SHP77 (cell line): ENCODE data around the gene HAPLN3.

ENCODE experiments used
- DNase-seq, 2 experiments: peaks; one replicate each; lab custom pipeline; 2025; lab: John Stamatoyannopoulos, UW

Gene HAPLN3

DNA sequence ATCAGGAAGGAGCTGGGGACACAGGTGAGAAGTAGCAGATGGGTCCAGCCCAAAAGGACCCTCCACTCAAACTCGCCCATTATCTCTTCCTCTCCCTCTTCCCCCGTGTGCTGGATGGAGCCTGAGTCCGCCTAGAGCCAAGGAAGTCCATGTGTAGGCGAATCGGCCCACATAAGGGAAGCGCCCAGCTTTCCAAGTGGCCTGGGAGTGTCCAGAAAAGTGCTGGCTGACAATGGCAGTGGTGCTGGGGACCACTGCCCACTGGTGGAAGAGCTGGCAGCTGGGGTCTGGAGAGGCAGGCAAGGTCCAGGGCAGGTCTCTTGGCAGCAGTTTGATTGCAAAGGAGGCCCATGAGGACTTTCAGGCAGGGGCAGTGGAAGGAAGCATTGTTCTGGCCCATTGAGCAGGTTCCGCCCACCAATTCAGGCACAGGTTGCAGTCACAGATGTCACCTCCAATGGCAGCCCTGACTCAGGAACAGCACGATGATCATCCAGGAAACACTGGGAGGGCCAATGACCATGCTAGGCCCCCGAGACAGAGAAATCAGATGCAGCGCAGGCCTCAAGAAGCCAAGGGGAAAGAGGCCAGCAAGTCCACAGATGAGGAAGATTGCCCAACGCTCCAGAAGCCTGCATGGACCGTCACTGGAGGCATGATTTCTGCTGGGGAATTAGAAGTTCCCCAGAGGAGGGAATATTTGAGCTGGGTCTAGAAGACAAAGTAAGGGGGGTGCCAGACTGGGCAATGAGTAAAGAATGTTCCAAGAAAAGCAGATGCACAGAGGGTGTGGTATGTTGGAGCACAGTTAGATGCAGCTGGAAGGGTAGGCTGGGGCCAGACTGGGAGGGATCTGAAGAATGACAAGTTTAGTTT lies 14.8 kb upstream of the HAPLN3 start:
- no peak for DNase-seq

DNA sequence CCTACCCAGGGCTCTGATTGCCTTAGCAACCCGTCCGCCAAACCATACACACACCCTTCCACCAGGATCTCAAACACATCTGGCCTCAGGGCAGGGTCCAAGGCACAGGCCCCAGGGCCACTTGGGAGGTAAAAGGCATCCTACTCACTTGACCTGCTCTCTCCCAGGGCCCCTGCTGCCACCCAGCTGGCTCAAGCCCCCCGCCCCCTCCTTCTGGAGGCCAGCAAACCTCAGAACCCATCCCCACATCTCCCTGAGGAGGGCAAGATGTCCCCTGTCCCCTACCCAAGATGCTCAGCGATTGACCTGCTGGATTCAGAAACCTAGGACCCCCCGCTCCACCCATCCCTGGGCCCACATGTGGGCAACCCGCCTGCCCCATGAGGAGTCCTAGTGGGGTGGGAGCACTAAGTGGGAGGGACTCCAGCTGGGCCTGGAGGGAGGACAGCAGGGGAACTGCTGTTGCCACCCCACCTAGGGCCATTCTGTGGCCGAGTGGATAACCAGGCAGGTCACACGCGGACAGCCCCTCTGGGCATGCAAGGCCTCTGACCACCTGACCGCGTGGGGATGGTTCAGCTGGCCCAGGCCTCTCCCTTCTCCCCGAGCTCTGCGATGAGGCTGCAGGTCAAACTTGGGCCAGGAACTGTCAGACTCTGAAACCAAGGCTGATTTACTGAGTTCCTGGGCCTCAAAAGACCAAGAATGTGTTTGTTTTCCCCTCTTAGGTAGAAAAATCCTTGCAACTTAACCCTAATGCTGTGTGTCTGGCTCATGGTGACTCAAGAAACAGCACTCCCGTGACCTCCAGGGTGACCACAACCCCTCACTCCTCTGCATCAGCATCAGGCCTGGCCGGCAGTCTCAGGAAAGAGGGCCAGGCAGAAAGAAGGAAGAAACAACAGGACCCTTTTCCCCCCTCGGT lies 13.6 kb upstream of the HAPLN3 start:
- no peak for DNase-seq

DNA sequence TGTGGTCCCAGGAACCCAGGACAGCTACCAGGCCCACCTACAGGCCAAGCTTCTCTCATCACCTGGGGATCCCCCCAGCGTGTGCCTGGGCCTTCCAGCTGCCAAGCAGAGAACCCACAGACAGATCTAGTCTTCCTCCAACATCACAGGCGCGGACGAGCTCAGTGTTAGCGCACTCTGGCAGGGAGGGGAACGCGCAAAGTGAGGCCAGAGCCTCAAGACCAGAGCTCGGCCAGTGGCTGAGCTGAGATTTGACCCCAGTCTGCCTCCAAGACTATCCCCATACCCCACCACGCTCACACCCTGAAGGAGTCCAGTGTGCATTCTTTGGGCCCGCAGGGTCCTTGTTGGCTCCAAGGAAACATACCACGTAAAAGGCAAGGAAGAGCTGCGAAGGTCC lies 12.8 kb upstream of the HAPLN3 start:
- no peak for DNase-seq

DNA sequence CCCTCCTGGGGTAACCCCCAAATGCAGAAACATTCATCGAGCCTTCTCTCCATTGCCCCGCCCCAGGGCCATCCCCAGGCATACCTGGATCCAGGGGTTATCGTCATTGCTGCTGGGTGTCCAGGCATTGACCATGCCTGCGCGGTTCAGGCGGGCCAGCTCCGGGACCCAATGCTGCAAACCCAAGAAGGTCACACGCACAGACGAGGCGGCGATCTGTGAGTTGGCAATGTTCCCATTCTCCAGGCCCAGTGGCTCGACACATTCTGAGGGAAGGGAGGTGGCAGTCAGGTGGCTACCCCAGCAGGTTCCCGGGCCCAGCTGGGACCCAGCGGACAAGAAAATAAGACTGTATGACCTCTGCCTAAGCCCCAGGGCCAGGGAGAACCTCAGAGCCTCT lies 11.8 kb upstream of the HAPLN3 start:
- DNase-seq, result no peak

DNA sequence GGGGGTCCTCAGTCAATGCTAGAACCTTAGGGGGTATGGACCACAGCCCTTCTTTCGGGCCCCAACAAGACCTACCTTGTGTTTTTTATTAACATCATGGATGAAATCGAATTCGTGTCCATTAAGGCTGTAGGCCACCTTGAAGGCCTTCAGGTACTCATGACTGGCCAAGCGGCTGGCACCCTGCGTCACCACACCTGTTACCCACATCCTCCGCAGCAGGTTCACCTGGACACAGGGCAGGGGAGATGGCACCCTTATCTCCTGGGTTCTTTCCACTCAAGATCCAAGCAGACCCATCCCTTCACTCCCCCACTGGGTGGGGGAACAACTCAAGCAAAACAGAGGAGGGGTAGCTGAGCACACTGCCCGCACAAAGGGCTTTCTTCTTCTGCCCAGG lies 11.2 kb upstream of the HAPLN3 start:
- DNase-seq, result no peak

DNA sequence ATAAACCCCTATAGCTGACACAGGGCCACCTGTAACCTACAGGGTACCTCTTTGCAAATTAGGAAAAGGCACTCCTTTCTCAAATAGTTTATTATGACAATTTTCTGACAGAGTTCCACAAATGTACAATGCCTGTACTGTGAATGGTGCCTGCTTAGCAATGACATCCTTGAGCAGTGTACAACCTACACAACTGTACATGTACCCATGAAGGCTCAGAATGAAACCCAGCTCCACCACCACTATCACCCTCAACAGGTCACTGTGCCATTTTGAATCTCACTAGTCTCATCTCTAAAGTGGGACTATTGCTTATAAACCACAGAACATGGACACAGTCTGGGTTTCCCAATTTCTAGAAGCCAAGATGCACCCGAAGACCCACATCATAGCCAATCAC lies 10.8 kb upstream of the HAPLN3 start:
- DNase-seq, result no peak

DNA sequence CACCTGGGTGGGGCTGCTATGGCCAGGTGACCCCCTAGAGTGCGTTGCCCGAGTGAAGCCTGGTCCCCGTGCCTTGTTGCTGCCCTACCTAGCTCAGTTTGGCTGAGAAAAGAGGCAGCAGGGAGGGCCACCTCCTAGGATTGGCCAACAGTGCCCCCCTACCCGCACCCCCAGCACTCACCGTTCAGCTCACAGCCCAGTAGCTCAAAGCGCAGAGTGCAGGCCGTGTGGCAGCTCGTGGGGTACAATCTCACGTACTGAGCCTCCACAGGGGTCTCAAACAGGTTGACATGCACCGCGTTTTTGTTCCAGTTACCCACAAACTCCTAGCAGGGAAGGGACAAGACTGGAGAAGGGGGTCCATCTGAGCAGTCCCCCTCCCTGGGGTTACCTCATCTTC lies 10.2 kb upstream of the HAPLN3 start:
- no peak for DNase-seq

DNA sequence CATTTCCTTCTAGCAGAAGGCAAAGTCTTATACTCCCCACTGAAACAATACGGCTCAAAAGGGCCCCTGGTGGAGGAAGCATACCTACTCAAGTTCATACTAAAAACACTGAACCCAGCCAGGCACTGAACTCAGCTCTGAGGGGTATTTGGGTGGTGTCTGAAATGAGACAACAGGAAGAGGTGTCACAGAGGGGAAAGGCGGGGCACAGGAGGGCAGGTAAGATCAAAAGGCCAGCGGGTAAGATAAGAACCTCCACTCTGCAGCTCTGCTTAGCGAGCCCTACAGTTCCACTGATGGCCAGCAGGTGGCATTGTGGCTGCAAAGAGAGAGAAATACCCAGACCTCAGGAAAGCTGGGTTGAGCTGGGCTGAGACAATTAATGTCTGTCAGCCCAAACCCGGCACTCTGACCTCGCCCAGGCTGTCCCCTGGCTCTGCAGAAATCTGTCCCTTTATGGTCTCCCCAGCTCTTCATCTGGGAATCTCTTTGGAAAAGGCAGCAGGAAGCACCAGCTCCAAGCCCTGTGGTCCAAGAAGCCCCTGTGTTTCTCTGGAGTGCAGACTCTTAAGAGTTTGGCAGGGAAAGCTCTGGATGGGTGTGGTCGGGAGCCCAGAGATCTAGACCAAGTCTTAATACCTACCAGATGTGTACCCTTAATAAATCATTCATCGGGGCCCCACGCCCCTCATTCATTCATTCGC lies 9.4 kb upstream of the HAPLN3 start:
- DNase-seq, result peak; percentile 39 to 65

DNA sequence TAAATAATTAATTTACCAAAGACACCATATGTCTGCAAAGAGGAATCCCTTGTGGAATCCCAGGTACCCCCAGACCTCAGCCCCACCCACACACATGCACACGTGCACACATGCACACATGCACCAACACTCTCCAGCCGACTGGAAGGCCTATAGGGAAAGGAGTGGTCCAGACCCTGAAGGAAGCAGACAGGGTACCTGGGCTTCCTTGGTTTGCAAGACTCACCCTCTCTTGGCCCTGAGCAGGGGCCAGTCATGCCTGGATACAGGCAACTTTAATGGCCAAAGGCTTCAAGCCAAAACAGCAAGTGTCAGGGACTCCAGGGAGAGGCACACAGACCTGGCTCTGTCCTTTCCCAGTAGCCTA lies 8.9 kb upstream of the HAPLN3 start:
- DNase-seq, result no peak

DNA sequence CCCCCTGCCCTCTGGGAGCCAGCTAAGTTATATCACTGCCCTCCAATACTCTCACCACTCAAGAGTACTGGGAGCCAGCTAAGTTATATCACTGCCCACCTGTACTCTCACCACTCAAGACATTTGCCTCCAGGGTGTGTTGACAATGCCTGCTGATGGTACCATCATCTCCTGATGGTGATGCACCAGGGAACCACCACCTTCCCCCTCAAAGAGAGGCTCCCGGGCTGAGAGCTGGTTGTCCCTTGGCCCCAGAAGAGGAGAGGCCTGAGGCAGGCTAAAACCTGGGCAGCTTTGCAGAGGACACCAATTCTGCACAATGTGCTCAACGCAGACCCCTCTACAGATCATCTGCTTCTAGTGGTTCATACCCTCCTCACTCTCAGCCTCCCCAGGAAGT lies 7.5 kb upstream of the HAPLN3 start:
- no peak for DNase-seq

DNA sequence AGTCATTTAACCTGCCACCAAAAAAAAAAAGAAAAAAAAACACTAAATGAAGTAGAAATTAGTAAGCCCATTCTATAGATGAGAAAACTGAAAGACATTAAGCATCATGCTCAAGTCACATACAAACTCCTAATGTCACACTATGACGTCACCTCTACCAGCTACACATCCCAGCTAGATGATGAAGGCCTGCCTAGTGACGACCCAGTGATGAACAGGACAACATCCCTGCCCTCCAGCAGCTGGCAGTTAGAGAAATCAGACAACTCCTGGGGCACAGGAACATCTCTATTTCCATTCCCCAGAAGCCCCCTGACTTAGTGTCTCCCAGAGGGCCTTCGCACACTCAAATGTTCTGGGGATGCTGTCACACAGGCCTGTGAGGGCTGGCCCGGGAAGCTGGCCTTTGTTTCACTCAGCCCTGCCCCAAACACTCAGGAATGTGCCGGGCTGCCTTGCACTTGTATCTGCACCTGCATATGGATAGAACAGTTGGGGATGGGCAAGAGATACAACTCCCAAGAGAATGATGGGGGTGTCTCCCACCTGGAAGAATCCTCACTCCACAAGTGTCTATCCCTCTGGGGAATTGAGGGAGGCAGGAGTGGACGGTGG lies 7.0 kb upstream of the HAPLN3 start:
- DNase-seq, result no peak

DNA sequence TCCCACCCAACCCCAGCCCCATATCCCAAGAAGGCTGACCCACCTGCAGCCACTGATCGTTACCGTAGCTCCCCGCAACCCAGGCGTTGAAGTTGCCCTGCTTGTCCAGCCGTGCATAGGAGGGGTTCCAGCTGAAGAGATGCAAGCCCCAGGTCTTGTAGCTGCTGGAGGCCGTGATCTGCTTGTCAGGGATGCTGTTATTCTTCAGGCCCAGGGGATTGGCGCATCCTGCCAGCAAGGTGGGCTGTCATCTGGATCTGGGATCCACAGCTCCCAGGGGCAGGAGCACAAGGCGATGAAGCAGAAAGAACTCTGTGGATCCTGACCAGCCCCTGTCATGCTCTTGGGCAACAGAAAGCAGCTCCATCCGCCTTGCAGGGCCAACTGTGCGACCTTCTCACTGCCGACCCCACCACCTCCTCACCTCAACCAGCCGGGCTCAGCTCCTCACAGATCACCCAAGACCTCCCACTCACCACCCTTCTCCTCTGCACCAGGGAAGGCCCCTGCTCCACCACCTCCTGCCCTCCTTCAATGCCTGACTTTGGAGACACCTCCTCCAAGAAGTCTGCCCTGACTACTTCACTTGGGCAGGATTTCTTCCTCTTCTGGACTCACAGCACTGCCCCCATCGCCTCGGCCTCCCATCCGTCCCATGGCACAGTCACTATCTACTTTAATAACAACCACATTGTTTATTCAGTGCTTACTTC lies 6.3 kb upstream of the HAPLN3 start:
- DNase-seq, result no peak

DNA sequence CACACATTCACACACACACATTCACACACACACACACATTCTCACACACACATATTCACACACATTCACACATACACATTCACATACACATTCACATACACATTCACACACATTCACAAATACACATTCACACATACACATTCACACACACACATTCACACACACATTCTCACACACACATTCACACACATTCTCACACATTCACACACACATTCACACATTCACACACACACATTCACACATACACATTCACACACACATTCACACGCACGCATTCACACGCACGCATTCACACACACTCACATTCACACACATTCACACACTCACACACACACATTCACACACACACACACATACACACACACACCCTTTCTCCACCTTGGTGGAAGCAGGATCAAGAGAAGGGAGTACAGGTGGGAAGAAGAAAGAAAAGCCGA lies 5.7 kb upstream of the HAPLN3 start:
- DNase-seq, result no peak

DNA sequence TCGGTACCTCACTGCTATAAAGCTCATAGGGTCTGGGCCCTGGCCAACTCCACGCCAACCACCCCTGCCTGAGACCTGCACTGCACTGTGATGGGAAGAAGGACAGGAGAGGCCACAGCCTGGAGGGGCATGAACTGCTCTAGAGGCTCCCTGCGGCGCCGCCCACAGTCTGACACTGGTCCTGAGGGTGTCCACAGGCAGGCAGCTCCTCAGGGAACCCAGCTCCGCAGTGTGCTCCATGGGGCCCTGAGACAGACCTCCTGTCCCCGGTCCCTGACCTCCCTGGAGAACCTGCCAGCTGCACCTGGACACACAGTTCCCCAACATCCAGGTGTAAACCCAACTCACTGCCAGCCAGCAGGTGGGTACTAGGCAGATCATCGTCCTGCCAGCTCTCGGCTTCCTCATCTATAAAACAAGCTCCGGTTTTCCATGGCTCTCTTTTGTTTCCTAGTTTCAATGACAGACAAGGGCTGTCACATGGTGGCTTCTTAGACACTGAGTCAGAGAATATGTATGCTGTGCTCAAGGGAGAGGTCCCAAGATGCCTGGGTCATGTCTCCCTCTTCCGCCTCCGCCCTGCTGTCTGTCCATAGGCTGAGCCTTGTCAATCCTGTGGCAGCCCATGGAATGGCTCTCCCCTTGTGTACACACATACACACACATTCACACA lies 5.1 kb upstream of the HAPLN3 start:
- DNase-seq, result no peak

DNA sequence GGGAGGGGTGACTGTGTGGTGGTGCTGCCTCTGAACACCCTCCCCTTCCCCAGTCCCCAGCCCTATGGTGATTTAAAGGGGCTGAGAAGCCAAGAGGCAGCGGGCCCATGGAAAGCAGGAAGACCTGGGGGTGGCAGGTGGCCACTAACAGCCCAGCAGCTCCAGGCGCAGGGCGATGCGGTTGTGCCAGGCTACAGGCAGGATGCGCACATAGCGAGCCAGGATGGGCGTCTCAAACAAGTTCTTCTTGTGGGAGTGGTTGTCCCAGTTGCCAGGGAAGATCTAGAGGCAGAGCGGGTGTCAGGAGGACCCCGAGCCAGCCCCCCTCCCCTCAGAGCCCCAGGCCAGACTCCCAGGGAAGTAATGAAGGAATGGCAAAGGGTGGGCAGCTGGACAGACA lies 3.9 kb upstream of the HAPLN3 start:
- DNase-seq, result no peak

DNA sequence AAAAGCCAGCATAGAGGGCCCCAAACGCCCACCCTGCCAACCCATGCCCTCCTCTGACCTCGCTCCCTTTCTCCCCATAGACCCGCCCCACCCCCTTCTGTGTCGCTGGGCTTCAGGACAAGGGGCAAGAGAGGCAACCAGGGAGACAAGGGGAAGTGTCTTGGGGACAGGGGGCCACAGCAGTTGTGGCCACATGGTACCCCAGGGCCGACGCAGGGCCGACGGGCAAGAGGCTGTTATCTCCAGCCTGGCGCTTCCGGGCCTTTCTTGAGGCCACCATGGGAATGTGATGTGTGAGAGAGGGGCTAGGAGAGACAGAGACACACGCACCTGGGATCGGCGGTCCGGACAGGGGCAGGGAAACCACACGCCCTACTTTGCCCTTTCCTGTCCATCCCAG lies 3.4 kb upstream of the HAPLN3 start:
- no peak for DNase-seq

DNA sequence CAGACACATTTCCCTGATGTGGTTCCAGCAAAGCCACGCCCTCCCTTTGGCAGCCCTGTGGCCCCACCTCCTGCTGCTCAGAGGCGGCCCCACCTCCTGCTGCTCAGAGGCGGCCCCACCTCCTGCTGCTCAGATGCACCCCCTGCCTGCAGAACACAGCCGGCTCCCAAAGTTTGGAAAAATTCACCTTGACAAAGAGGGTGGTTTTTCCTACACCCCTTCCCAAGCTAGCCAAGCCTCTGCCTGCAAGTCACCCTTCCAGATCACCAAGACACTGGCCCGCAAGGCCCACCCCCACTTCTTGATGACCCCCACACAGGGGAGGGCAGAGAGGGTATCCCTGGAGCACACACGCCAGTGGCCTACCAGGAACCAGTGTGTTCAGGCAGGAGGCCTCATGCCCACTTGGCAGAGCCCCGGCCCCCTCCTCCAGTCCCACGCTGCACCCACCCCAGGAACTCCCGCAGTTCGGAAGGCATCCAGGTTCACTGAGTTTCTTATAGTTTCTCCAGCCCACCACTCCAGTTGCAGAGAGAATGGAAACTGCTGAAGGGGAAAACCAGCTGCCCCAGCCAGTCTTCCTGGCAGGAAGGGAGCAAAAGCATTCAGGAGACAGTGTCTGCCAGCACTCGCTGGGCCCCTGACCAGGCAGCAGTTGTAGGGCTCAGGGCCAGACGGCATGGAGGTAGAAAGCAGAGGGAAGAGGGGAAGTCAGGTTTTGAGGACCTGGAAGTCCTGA lies 2.3 kb upstream of the HAPLN3 start:
- DNase-seq, result peak in 1 of 2 experiments; percentile 41

DNA sequence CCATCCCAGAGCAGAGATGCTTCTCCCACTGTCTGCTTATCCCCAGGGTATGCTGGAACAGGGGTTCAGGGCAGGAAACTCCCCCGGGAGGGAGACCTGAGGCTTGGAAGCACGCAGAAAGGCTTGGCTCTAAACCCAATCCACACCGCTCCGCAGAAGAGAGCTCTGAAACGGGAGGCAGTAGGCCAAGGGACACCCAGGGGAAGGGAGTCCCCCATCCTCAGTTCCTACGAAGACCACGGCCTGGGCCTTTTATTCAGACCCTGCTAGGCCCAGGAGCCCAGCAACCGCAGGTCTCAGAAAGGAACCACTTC lies 1.8 kb upstream of the HAPLN3 start:
- DNase-seq, result no peak

DNA sequence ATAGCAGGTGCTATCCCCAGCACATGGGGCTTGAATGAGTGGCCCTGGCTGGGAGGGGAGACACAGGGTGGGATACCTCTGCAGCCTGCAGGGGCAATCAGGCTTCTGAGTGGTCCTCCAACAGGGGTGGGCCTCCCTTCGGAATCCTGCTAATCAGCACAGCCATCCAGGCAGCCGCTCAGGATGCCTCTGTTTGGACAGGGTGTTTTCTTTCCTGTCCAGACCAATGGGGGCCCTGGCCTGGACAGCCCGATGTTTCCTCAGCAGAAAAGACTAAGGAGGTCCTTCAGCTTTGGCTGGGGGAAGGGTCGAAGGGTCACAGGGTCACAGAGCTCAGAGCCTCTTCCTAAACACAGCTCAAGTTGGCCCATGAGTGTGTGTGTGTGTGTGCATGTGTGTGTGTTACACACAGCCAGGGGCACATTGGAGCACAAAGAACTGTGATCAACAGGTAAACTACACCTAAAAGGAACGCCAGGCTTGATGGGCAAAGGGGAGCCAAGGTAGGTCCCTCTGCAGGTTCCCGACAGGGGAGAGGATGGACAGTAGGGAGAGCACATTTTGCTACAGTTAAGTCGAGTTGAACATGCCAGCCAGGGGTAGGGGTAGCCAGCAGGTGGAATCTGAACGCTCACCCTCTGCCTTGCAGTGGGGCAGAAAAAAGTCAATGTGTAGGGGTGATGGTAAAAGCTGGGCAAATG lies 1.1 kb upstream of the HAPLN3 start:
- no peak for DNase-seq

DNA sequence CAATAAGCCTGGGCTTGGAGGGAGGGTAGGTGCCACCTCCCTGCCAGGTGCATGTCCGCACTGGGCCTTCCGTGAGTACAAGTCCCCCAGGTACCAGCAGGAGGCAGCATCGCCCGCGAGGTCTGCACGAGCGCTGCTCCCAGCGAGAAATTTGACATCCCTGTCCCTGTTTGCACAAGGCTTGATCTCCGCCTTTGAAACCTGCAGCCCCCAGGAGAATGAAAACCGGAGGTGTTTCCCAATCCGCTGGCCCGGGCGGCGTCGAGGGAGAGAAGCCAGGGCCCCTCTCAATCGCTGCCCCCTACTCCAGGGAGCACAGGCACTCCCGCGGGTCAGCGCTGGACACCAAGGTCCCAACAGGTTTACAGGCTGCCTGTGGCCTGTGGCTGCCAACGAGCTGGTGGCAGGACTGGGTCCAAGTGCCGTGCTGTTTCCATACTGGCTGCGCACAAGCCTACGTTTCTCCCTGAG lies 961 bp downstream of the HAPLN3 start:
- DNase-seq, result no peak
